HG03280 (cell line): Measurements from ENCODE around the gene SLC15A4.
"Not testable (repeated sequence)": the region's sequence is repeated elsewhere in the genome, so short reads cannot be mapped to it uniquely, and the experiment has no call there.

Experiments used
- ATAC-seq: cut with Tn5 transposase; IDR thresholded peaks from one replicate; pipeline ENCODE4 v1.9.1; 2021; ENCODE audit warnings: mild to moderate bottlenecking, moderate library complexity; ENCODE audit not compliant: unreplicated experiment

Gene SLC15A4

GRCh38 chr12:128823916-128824839 lies at the start of gene SLC15A4:
Gene SLC15A4, minus strand, starts transcription at chr12:128823958. Its CDS starts 15 bp downstream, at chr12:128823943.
- ATAC-seq = peak; percentile 80

GRCh38 chr12:128872303-128872702 lies 48.5 kb upstream of the SLC15A4 start:
- no peak for ATAC-seq

- ATAC-seq = no peak
Observed at GRCh38 chr12:128871516-128871892, 47.7 kb upstream of the SLC15A4 start.

- no peak for ATAC-seq
Observed at GRCh38 chr12:128867466-128867865, 43.7 kb upstream of the SLC15A4 start.

- no peak for ATAC-seq
Observed at GRCh38 chr12:128864516-128865186, 40.9 kb upstream of the SLC15A4 start.

- ATAC-seq = no peak
Observed at GRCh38 chr12:128863957-128864356, 40.2 kb upstream of the SLC15A4 start.

GRCh38 chr12:128861226-128862016 lies 37.7 kb upstream of the SLC15A4 start:
- no peak for ATAC-seq

GRCh38 chr12:128859311-128859710 lies 35.6 kb upstream of the SLC15A4 start:
- ATAC-seq = no peak

- ATAC-seq = no peak
Observed at GRCh38 chr12:128857133-128857763, 33.5 kb upstream of the SLC15A4 start.

GRCh38 chr12:128856791-128857078 lies 33.0 kb upstream of the SLC15A4 start:
- no peak for ATAC-seq

- ATAC-seq = no peak
Observed at GRCh38 chr12:128856035-128856790, 32.5 kb upstream of the SLC15A4 start.

GRCh38 chr12:128853600-128854197 lies 29.9 kb upstream of the SLC15A4 start:
- ATAC-seq = no peak

GRCh38 chr12:128852885-128853599 lies 29.3 kb upstream of the SLC15A4 start, which contains the start of gene GLT1D1:
Gene GLT1D1, plus strand, starts transcription at chr12:128853478. Its CDS starts 104 bp downstream, at chr12:128853582.
- no peak for ATAC-seq

- ATAC-seq = no peak
Observed at GRCh38 chr12:128852026-128852698, 28.4 kb upstream of the SLC15A4 start.

GRCh38 chr12:128851429-128851828 lies 27.7 kb upstream of the SLC15A4 start:
- not testable (repeated sequence) for ATAC-seq

- no peak for ATAC-seq
Observed at GRCh38 chr12:128850400-128850799, 26.6 kb upstream of the SLC15A4 start.

GRCh38 chr12:128849806-128850205 lies 26.0 kb upstream of the SLC15A4 start:
- ATAC-seq = not testable (repeated sequence)

- no peak for ATAC-seq
Observed at GRCh38 chr12:128848371-128848770, 24.6 kb upstream of the SLC15A4 start.
